Bronchial epithelial cell (primary cell): ENCODE results near the gene PROC. TPM values are rescaled to one million over a fixed set of nuclear protein-coding genes. Genes with fewer than 3 reads are reported as not detected.

ENCODE experiments used
- total RNA-seq: library from RNA; depleted of rRNA; stranded (reverse); fragments of >200 nt; gene quantifications from 2 replicates; pipeline ENCODE4 v1.2.1, GENCODE V29; 2014

PROC gene
- total RNA-seq, 1 donor from 2014 or later = not detected

Other genes starting within 250 kb of the PROC start
- gene CYP27C1, start 198.1 kb upstream of the PROC start, total RNA-seq = 0.26 and 0.38 TPM in 2 replicates
- gene ERCC3, start 124.3 kb upstream of the PROC start, total RNA-seq = 27.0 and 32.4 TPM in 2 replicates
- 24.1 and 27.9 TPM in 2 replicates for gene MAP3K2, start 30.5 kb upstream of the PROC start, total RNA-seq
- 40.8 and 51.0 TPM in 2 replicates for gene IWS1, start 108.1 kb downstream of the PROC start, total RNA-seq
- gene MYO7B, start 117.3 kb downstream of the PROC start, total RNA-seq = not detected in 2 replicates
- gene GPR17, start 227.7 kb downstream of the PROC start, total RNA-seq = not detected in 2 replicates